GM12891 (cell line): ENCODE data around the gene COQ4.

ENCODE experiments used
- DNase-seq: peaks from one replicate; pipeline ENCODE4 v3.0.0; 2011; ENCODE audit warnings: low spot score; ENCODE audit not compliant: insufficient read length
- FAIRE-seq: peaks from 2 replicates; lab custom pipeline; 2011; peaks lifted over from hg19 to GRCh38; lab: Jason Lieb, UNC
- PAX5 ChIP-seq: IDR thresholded peaks from 2 replicates; pipeline ENCODE4 v1.6.1; 2011; ENCODE audit warnings: low read length, moderate library complexity, mild to moderate bottlenecking; ENCODE audit not compliant: insufficient read depth, severe bottlenecking
- POLR2A ChIP-seq: IDR thresholded peaks from 2 replicates; pipeline ENCODE4 v1.6.1; 2011; ENCODE audit warnings: low read depth, low read length, control low read depth
- POLR2AphosphoS5 ChIP-seq: IDR thresholded peaks from 2 replicates; pipeline ENCODE4 v1.6.1; 2011; ENCODE audit warnings: low read depth, low read length, control low read depth
- POU2F2 ChIP-seq: IDR thresholded peaks from 2 replicates; pipeline ENCODE4 v1.6.1; 2011; ENCODE audit warnings: low read depth, mild to moderate bottlenecking, control low read depth, low read length, moderate library complexity
- SPI1 ChIP-seq: IDR thresholded peaks from 2 replicates; pipeline ENCODE4 v1.6.1; 2011; ENCODE audit warnings: low read depth, low read length, control low read depth
- TAF1 ChIP-seq: IDR thresholded peaks from 2 replicates; pipeline ENCODE4 v1.6.1; 2011; ENCODE audit warnings: low read depth, low read length, control low read depth

Gene COQ4

DNA sequence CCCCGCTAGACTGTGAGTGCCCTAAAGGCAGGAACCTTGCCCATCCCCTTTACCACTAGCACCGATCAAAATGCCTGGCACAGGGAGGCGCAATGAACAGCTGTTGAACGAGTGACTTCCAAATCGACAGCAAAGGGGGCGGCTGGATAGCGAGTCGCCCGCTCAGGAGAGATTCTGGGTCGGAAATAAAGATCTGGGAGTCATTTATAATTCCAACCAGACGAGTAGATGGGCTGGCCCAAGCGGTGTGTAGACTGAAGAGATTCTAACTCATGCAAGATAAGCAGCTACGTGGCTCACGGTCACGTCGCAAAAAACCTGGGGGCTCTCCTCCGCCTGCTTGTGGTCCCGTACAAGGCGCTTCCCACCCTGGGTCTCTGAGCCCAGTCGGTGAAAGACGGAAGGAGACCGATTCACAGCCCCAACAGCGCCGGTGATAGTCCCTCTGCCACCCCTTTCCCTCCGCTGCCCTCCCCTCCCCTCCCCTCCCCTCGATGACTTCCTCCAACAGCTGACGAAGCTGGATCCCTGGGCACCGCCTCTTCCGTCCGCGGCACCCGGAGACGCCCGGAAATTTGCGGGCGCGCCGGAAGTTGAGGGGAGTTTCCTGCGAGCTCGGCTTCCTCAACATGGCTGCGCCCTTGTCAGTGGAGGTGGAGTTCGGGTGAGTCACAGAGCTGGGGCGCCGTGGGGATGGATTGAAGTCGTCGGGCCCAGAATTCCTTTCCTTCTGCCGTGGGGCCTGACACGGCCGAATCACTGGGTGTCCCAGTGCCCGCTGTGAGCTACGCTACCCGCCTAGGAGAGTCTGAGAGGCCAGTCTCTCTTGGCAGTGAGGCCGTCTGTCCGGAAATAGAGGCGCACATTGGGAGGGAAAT lies 48.4 kb downstream of the COQ4 start, which contains the start of gene URM1:
Gene URM1, plus strand, starts transcription at position 623 of the 878 bp plus-strand sequence. Its CDS starts 7 bp downstream, at position 630.
- TF ChIP-seq PAX5 (no peak), POLR2AphosphoS5 (peak; percentile 60; the same call in 1 of the 2 replicates), TAF1 (peak; percentile 46; the same call in 1 of the 2 replicates), POU2F2 (no peak), SPI1 (peak; percentile 43), POLR2A (peak; percentile 63)
- DNase-seq (peak; percentile 94), FAIRE-seq (peak; percentile 90)

DNA sequence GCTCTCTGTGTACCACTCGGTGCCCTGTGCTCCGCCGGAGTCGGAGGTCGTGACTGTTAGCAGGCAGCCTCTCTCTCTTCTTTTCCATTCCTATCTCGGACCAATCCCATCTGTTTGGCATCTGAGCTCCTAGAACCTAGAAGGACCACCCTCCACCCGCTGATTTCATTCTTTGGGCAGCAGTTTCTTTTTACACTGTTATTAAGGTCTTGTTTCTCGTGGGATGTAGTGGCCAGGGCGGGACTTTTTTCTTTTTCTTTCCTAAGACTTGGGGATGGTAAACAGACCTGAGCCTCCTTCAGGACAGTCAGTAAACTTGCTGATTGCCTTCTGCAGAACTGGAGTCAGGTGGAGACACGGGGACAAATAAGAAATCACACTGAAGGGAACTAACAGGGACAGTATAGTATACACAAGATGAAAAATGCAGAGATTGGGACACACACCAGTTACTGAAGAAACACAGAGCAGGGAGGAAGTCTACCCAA lies 49.0 kb downstream of the COQ4 start:
- FAIRE-seq (no peak), DNase-seq (no peak)
- no peak for TF ChIP-seq PAX5
- TF ChIP-seq SPI1, result no peak
- TF ChIP-seq POLR2AphosphoS5, result no peak
- TF ChIP-seq POU2F2, result no peak
- no peak for TF ChIP-seq POLR2A
- TF ChIP-seq TAF1, result no peak

DNA sequence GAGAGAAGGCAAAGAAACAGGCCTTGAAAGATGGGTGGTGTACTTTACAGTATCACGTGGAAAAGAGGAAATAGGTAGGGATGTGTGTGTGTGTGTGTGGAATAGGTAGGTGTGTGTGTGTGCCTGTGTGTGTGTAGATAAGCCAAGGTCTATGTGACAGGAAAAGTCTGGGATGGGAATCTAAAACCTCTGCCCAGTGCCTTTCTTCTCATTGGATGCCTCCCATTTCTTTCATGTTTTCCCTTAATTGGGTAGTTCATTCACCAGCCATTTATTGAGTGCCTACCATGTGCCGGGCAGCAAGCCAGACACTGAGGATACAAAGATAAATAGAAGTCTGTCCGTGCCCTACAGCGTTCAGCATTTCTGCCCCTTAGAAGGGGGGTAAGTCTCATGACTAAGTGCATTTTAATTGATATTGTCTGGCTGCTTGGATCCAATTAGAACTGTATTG lies 49.6 kb downstream of the COQ4 start:
- DNase-seq, result no peak
- TF ChIP-seq POU2F2 (no peak), PAX5 (no peak), TAF1 (no peak), POLR2AphosphoS5 (no peak), SPI1 (no peak), POLR2A (no peak)
- FAIRE-seq, result peak; percentile 59

DNA sequence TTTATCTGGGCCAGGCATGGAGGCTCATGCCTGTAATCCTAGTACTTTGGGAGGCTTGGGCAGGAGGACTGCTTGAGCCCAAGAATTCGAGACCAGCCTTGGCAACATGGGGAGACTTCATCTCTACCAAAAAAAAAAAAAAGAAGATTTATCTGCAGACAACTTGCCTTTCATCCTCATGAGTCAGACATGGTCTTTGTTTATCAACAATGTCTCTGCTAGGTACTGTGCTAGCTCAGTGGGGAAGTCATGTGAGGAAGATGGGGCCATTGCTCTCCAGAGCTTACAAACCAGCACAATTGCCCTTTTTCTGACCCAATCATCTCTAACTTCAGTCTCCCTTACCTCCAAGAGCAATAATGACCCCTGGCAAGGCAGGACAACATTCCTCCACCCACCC lies 50.1 kb downstream of the COQ4 start:
- no peak for DNase-seq
- no peak for FAIRE-seq
- no peak for TF ChIP-seq PAX5
- TF ChIP-seq POLR2A, result no peak
- TF ChIP-seq SPI1, result no peak

DNA sequence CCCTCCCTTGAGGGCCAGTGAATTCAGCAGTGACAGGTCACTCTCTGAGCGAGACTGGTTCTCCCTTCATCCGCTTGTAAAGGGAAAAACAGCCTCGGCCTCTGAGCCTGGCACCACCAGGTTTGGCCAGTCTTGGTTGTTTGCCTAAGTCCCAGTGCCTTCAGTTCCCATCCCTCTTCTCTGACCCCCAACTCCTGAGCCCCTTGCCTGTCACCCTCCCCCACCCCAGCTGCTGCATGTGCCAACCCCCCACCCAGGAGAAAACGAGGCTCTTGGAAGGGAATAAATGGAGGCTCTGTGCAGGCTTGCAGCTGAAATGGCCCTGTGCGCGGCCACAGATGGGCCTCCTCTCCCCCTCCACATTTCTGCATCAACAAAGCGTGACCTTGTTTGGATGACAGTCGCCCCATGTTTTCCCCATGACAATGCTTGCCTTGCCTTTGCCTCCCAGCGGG lies 51.6 kb downstream of the COQ4 start:
- FAIRE-seq (no peak), DNase-seq (no peak)
- TF ChIP-seq PAX5, result no peak
- no peak for TF ChIP-seq TAF1
- TF ChIP-seq SPI1, result no peak
- TF ChIP-seq POLR2A, result no peak
- no peak for TF ChIP-seq POU2F2
- no peak for TF ChIP-seq POLR2AphosphoS5

DNA sequence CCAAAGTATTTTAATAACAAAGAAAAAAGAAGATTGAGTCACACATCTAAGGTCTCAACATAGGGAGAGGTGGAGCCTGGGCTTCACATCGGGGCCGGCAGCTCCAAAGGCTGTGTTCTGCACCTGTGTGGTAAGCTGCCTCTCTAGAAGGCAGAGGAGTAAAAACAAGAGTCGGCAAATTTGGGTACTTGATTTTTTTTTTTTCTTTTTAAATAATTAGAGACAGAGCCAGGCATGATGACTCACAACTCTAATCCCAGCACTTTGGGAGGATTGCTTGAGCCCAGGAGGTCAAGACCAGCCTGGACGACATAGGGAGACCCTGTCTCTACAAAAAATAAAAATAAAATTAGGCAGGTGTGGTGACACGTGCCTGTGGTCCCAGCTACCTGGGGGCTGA lies 53.2 kb downstream of the COQ4 start:
- TF ChIP-seq POLR2AphosphoS5 (no peak), TAF1 (no peak), SPI1 (no peak), POU2F2 (no peak), POLR2A (no peak), PAX5 (no peak)
- FAIRE-seq, result no peak

DNA sequence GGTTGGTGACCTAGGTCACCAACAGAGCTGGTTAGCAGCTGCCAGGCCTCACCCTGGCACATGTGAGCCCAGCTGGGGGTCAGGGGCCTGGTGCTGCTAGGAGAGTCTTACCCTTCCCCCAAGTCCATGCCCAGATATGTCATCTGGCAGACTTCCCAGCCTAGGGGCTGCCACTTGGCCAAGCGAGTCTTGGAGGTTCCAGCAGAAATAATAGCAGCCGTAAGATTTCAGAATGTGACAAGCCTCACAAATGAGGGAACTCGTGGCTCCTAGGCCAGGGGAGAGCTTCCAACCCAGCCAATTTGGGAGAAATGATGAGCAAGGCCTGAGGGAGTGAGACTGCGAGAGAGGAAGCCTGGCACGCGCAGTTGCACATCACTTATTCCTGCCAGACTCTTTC lies 59.6 kb downstream of the COQ4 start:
- no peak for TF ChIP-seq PAX5
- no peak for TF ChIP-seq POU2F2
- TF ChIP-seq TAF1, result no peak
- no peak for TF ChIP-seq POLR2A
- no peak for TF ChIP-seq POLR2AphosphoS5
- no peak for TF ChIP-seq SPI1
- no peak for DNase-seq
- FAIRE-seq, result no peak

More for the DNA sequence above, 53.2 kb downstream of the COQ4 start:
- DNase-seq, result no peak

DNA sequence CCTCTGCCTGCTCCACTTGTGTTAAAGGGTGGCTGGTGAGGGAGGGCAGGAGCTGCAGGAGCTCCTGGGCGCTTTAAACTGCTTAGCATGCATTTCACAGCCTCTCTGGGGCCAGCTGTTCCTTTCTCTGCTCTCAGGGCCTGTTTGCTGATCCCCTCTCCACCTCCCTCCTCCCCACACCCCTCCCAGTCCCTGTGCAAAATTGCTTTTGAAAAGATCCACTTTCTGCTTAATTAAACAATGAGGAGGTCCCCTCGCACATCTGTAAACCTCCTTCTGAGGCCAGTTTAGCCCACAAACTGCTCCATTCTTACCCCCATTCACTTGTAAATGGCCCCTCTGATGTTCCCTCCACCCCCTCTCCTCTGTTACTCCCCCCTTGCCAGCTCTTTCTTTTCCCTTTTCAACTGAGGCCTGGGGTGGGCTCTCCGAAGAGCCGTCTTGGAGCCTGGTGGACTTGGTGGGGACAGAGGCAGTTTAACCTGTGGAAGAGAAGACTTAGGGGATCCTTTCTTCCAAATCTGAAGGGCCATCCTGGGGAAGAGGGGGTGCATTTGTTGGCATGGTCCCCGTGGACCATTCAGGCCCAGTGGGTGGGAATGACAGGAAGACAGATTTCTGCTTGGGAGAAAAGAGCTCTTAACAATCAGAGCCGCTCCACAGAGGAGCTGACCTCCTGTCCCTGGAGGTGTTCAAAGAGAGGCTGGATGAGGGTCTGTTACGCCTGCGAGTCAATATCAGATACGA lies 60.5 kb downstream of the COQ4 start:
- no peak for DNase-seq
- TF ChIP-seq POLR2AphosphoS5, result no peak
- no peak for FAIRE-seq
